GM19395 (cell line): ENCODE results near the gene FBXL3.

Experiments used
- ATAC-seq: cut with Tn5 transposase; IDR thresholded peaks from one replicate; pipeline ENCODE4 v1.9.1; 2021; ENCODE audit warnings: mild to moderate bottlenecking, moderate library complexity; ENCODE audit not compliant: unreplicated experiment

The FBXL3 gene

DNA sequence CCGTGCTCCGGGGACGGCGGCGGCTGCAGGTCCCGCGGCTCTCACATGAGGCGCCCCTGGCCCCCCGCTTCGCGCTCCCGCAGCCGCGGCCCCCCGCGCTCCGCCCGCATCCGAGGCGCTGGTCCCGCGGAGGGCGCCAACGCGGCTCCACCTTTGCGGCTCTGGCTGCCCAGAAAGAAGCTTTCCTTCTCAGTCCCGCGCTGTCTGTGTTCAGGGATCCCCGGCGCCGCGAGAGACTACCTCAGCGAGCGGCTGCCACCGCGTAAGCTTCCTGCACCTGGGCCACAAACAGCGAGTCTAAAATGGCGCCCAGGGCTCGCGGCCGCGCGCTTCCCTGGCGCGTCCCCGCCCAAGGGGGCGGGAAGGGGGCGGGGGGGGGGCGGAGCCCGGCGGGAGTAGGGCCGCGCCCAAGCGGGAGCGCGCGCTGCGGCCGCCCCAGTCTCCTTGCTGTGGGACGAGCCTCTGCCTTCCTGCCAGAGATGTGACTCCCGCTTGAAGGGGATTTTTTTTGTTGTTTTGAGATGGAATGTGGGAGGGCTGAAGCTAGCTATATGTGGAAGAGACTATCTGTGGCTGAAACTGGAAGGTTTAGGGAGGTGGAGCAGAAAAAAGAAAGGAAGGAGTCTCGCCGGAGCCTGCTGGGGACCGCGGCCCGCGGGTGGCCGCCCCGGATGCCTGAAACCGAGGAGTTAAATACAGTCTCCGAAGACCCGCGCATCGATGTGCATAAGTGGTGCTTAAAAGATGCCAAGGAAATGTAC, at the start of gene FBXL3:
Gene FBXL3, minus strand, starts transcription at position 299 of the 761 bp plus-strand sequence. CDS start 5,299 bp downstream, outside the sequence.
- ATAC-seq = peak; percentile 64

GRCh38 chr13:77067519-77067918, 40.6 kb upstream of the FBXL3 start:
- ATAC-seq = no peak

GRCh38 chr13:77065461-77066147, 38.6 kb upstream of the FBXL3 start:
- ATAC-seq = no peak

DNA sequence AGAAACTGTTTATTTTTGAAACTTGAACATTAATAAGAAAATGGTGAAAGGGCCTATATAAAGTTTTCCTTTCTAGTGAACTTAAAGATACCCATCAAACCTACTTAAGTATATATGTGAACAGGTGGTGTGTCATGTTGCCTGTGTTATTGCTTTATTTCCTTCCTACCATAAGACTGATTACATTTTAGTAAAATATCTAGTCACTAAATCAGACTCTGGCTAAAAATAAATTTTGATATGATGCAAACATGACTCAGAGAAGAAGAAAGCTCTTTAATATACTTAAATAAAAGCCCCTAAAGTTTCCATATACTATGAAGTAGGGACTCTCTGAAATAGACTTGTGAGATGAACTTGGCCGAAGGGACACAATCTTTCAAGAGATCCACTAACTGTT, 35.1 kb upstream of the FBXL3 start:
- ATAC-seq = no peak

DNA sequence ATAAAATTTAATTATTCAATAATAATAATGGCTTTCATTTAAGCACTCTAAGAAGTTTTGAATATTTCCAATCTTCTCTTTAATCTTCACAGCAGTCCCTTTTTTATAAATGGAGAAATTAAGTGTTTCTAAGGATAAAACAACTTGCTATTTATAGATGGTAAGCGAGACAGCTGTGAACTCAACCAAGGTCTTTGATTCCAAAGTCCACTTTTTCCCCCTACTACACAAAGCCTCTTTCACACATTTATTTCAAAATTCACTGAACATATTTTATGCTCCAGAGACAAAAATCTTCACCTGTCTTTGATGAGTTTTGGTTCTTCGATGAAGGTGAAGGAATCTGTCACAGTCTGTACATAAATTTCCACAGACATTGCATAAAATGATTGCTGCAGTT, 34.4 kb upstream of the FBXL3 start:
- ATAC-seq = no peak

DNA sequence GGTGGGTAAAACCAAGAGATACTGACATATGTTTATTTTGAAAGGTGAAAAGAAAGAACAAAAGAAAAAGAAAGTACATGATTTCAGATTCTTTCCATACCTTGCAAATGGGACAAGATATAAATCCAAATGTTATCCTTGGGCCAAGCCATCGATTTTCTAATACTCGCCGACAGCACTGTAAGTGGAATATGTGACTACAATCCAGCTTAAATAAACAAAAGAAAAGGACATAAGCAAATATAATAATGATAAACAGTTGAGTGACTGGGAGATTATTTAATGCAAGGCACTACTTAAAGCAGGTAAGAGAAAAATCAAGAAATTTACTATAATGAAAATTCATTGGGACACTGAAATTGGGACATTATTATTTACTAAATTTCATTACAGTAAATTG, 29.9 kb upstream of the FBXL3 start:
- no peak for ATAC-seq

DNA sequence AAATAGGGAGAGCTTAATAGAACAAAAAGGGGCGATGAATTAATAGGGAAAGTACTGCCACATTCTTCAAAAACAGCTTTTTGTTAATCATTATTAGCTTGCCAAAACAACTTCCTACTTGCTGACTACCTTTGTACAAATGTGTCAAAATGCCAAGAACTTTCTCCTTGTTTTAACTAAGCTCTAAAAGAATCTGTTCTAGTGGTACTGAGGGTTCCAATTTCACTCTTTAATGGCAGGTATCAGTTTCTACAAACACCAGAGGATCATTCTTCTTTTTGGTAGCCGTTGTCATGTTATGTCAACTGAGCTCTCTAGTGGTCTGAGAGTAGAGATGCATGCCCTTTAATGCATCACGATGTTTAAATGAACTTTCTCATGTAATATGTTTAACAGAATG, 29.4 kb upstream of the FBXL3 start:
- ATAC-seq = no peak

- ATAC-seq = no peak
Measured at GRCh38 chr13:77055158-77055557, 28.2 kb upstream of the FBXL3 start.

- no peak for ATAC-seq
Measured at GRCh38 chr13:77053192-77053591, 26.2 kb upstream of the FBXL3 start.

- no peak for ATAC-seq
Measured at GRCh38 chr13:77048681-77049080, 21.7 kb upstream of the FBXL3 start.

- ATAC-seq = no peak
Measured at GRCh38 chr13:77047649-77048343, 20.8 kb upstream of the FBXL3 start.

DNA sequence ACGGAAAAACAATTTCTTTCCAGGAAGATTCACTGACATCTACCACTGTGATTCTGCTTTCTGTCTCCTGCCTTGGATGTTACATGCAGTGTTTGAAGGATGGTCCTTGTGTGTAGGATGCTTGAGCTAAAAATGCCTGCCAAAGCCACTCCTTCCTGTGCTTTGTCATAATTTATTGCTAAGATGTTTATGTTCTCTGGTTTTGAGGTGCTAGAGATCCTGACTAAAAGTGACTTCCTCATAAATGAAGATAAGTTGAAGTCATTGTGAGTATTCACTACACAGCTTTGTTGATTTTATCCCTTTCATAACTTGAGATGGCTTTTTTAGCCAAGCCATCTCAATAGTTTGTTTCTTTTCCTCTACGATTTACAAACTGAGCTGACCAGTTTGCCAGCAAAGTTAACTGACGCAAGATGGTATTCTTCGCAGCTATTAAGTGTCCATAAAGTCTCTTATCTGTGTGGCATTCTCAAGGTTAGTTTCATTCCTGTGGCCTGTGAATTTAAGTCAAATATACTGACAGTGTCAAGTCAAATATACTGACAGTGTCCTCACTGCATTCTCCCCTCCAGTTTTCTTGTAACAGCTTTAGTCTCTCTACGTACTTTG, 15.7 kb upstream of the FBXL3 start:
- no peak for ATAC-seq

- no peak for ATAC-seq
Measured at GRCh38 chr13:77040835-77041234, 13.9 kb upstream of the FBXL3 start.

DNA sequence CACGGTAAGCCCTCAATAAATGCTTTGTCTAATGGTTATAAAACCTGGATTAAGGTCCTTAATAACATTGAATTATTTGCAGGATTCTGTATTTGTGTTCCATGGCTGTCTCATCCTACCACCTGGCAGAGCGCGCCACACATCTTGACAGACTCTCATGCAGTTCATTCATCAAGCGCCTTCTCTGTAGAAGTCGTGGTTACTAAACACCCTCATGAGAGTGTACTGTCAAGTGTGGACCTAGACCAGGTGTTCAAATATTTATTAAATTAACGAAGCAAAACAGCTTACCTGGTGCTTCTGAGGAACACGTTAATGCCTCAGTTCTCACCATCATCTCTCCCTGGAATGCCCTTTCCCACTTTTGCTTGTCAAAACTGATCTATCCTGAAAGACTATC, 13.1 kb upstream of the FBXL3 start:
- no peak for ATAC-seq

DNA sequence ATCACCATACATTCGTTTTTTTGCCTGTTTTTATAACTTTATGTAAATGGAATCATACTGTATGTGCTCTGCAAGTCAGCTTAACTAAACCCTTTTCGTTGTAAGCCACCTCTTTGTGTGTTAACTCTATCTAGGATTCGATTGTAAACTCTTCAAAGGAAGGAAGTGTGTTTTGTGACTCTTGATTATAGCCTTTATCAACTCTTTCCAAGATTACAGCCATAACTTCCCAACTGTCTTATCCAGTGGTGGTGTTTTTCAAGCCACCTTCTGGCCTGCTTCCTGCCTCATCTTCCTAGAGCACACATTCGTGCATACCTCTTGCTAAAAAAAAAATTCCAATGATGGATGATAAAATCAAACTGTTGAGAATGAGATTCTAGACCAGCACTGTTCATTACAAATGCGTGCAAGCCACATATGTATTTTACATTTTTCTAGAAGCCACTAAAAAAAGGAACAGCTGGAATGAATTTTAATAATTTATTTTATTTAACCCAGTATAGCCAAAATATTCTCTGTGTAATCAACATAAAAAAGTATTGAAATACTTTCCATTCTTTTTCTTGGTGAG, 12.0 kb upstream of the FBXL3 start:
- ATAC-seq = no peak

DNA sequence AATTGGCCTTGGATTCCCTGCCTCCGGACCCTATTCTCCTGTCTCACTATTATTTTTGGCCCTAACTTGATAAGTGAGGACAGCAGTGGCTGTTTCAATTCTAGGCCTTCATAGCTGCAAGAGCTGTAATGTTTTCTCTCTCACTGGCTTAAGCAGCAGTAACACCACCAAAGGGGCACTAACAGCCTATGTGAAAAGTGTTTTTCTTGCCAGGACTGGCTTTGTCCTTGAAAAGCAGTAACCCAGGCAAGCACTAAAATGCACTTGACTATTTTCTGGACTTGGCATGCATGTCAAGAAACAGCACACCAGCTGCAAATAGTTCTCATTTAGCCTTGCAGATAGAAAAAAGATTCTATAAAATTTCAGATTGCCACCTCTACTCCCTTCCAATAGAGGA, 9.3 kb upstream of the FBXL3 start:
- no peak for ATAC-seq

- ATAC-seq = no peak
Measured at GRCh38 chr13:77034881-77035280, 7.9 kb upstream of the FBXL3 start.

GRCh38 chr13:77033717-77034302, 6.9 kb upstream of the FBXL3 start:
- ATAC-seq = no peak

DNA sequence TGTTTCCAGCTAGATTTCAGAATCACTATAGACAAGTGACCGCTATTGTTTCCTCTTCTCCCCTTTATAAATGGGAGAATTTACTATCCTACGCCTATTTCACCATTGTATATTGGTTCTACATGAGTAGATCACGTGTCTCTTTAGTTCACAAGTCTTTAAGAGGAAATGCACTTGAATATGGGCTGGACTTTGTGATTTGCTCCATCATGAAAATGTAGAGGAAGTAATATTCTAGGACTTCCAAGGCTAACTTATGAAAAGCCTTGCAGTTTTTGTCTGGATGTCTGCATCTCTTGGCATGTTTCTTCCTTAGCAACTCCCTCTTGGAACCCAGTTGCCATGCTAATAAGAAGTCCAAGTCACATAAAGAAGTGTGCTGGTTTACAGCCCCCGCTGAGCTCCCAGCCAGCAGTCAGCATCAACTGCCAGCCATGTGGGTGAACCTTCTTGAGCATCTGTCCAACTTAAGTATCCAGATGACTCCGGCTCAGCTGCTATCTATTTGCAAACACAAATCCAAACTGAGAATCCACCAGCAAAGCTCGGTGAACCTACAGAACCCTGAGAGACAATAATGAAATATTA, 4.8 kb upstream of the FBXL3 start:
- ATAC-seq = no peak

DNA sequence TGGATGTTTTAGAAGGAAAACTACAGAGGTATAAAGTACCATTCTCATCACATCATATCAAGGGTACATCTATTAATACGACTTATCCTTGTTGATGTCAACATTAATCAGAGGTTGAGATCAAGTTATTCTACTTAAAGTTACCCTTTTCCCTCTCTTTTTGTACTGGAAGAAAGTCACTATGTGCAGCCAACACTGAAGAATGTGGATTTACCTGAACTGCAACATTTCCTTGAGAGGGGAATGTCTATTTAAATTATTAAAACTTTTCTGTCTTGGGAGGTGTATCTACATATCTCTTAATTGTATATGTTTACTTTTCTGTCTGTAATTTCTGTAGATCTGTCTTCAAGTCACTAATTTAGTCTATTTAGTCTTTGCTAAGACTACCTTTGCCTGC, 2.5 kb upstream of the FBXL3 start:
- ATAC-seq = no peak
